Astrocyte (in vitro differentiated cells and primary cell): ENCODE data around the gene EMP1. TPM values are rescaled to one million over a fixed set of nuclear protein-coding genes. Genes with fewer than 3 reads are reported as not detected.

ENCODE experiments used
- DNase-seq: peaks from one replicate; pipeline ENCODE4 v3.0.0-alpha.2; 2010; ENCODE audit warnings: low read depth
- FAIRE-seq: peaks from 2 replicates; lab custom pipeline; 2011; peaks lifted over from hg19 to GRCh38; lab: Jason Lieb, UNC
- H2AFZ ChIP-seq: 2 replicates; pipeline ENCODE4 v1.6.0; 2012; ENCODE audit warnings: low read depth, low read length, inconsistent platforms
- H3K27ac ChIP-seq: 2 replicates; pipeline ENCODE4 v1.5.1; 2011; ENCODE audit warnings: low read depth, low read length, inconsistent platforms
- H3K27me3 ChIP-seq: 2 replicates; pipeline ENCODE4 v1.6.0; 2011; ENCODE audit warnings: low read length, inconsistent platforms; ENCODE audit not compliant: insufficient read depth
- H3K36me3 ChIP-seq: 2 replicates; pipeline ENCODE4 v1.5.1; 2011; ENCODE audit warnings: low read length, inconsistent platforms; ENCODE audit not compliant: insufficient read depth
- H3K4me1 ChIP-seq: 2 replicates; pipeline ENCODE4 v1.5.1; 2011; ENCODE audit warnings: low read length, inconsistent platforms; ENCODE audit not compliant: insufficient read depth
- H3K4me2 ChIP-seq: 2 replicates; pipeline ENCODE4 v1.6.0; 2012; ENCODE audit warnings: low read length, inconsistent platforms
- H3K4me3 ChIP-seq: 2 replicates; pipeline ENCODE4 v1.5.1; 2011; ENCODE audit warnings: low read depth, mild to moderate bottlenecking, low read length, inconsistent platforms; ENCODE audit not compliant: insufficient read depth
- H3K79me2 ChIP-seq: 2 replicates; pipeline ENCODE4 v1.6.0; 2012; ENCODE audit warnings: mild to moderate bottlenecking, low read length, inconsistent platforms; ENCODE audit not compliant: insufficient read depth
- H3K9ac ChIP-seq: 2 replicates; pipeline ENCODE4 v1.6.0; 2012; ENCODE audit warnings: mild to moderate bottlenecking, low read length, inconsistent platforms
- H3K9me3 ChIP-seq: 2 replicates; pipeline ENCODE4 v1.5.1; 2012; ENCODE audit warnings: low read depth, mild to moderate bottlenecking, low read length, inconsistent platforms; ENCODE audit not compliant: insufficient read depth
- H4K20me1 ChIP-seq: 2 replicates; pipeline ENCODE4 v1.6.0; 2012; ENCODE audit warnings: low read length, inconsistent platforms; ENCODE audit not compliant: insufficient read depth
- H3K27ac Mint-ChIP-seq: one replicate; pipeline ENCODE4 v1.8.0; 2021; ENCODE audit warnings: mild to moderate bottlenecking, mixed read lengths; ENCODE audit not compliant: unreplicated experiment
- H3K27me3 Mint-ChIP-seq: one replicate; pipeline ENCODE4 v1.8.0; 2021; ENCODE audit warnings: low read depth, mixed read lengths; ENCODE audit not compliant: unreplicated experiment
- H3K36me3 Mint-ChIP-seq: one replicate; pipeline ENCODE4 v1.8.0; 2021; ENCODE audit warnings: low read depth, mixed read lengths; ENCODE audit not compliant: unreplicated experiment
- H3K4me1 Mint-ChIP-seq: one replicate; pipeline ENCODE4 v1.8.0; 2021; ENCODE audit warnings: low read depth, mixed read lengths; ENCODE audit not compliant: unreplicated experiment
- H3K4me3 Mint-ChIP-seq: one replicate; pipeline ENCODE4 v1.8.0; 2021; ENCODE audit warnings: mild to moderate bottlenecking, moderate library complexity, mixed read lengths; ENCODE audit not compliant: unreplicated experiment
- H3K9me3 Mint-ChIP-seq: one replicate; pipeline ENCODE4 v1.8.0; 2021; ENCODE audit warnings: mild to moderate bottlenecking, mixed read lengths; ENCODE audit not compliant: unreplicated experiment
- CTCF ChIP-seq: IDR thresholded peaks from 2 replicates; pipeline ENCODE4 v1.5.1; 2011; ENCODE audit warnings: low read depth, mild to moderate bottlenecking, inconsistent platforms, low read length, moderate library complexity; ENCODE audit not compliant: insufficient read depth
- EZH2 ChIP-seq: IDR thresholded peaks from 2 replicates; pipeline ENCODE4 v1.6.1; 2012; ENCODE audit warnings: mild to moderate bottlenecking, low read length, inconsistent platforms; ENCODE audit not compliant: insufficient read depth
- total RNA-seq: library from RNA; stranded (reverse); gene quantifications from 2 replicates; pipeline ENCODE4 v1.2.1, GENCODE V29; 2021

Gene EMP1
- total RNA-seq, 1 donor from 2014 or later, result 71.7 TPM

- Histone ChIP-seq H3K4me1 (peaks cover 10% of the 10 kb centered on the region), H3K9ac (no peak overlapping the region), H4K20me1 (no peaks in the 10 kb centered on the region), H3K79me2 (no peaks in the 10 kb centered on the region), H3K27ac (no peak overlapping the region), H2AFZ (no peak overlapping the region), H3K36me3 (no peaks in the 10 kb centered on the region), H3K27me3 (no peaks in the 10 kb centered on the region), H3K9me3 (no peaks in the 10 kb centered on the region), H3K4me2 (no peak overlapping the region), H3K4me3 (no peak overlapping the region)
- Mint-ChIP-seq H3K27ac (no peak overlapping the region), H3K9me3 (peaks cover 6% of the 10 kb centered on the region), H3K36me3 (no peaks in the 10 kb centered on the region), H3K27me3 (no peaks in the 10 kb centered on the region), H3K4me1 (peaks cover 6% of the 10 kb centered on the region), H3K4me3 (no peak overlapping the region)
- TF ChIP-seq CTCF, result no peak
- TF ChIP-seq EZH2, result no peak
- DNase-seq (no peak), FAIRE-seq (no peak)
Measured at GRCh38 chr12:13247596-13247995, 51.1 kb downstream of the EMP1 start.

GRCh38 chr12:13248964-13249363, 52.4 kb downstream of the EMP1 start:
- Histone ChIP-seq H3K4me3 (no peak overlapping the region), H3K27me3 (no peaks in the 10 kb centered on the region), H3K4me2 (no peak overlapping the region), H2AFZ (no peak overlapping the region), H3K27ac (no peak overlapping the region), H3K9me3 (no peaks in the 10 kb centered on the region), H4K20me1 (no peaks in the 10 kb centered on the region), H3K9ac (no peak overlapping the region), H3K4me1 (peaks cover 10% of the 10 kb centered on the region), H3K79me2 (no peaks in the 10 kb centered on the region), H3K36me3 (no peaks in the 10 kb centered on the region)
- H3K27me3 Mint-ChIP-seq, result no peaks in the 10 kb centered on the region
- H3K27ac Mint-ChIP-seq, result no peak overlapping the region
- H3K4me3 Mint-ChIP-seq, result no peak overlapping the region
- FAIRE-seq (no peak), DNase-seq (no peak)
- peaks cover 2% of the 10 kb centered on the region for H3K9me3 Mint-ChIP-seq
- H3K36me3 Mint-ChIP-seq, result no peaks in the 10 kb centered on the region
- TF ChIP-seq EZH2, result no peak
- no peak for TF ChIP-seq CTCF
- H3K4me1 Mint-ChIP-seq, result peaks cover 6% of the 10 kb centered on the region

- Mint-ChIP-seq H3K27ac (no peak overlapping the region), H3K36me3 (no peaks in the 10 kb centered on the region), H3K4me3 (no peak overlapping the region), H3K4me1 (peaks cover 6% of the 10 kb centered on the region), H3K27me3 (no peaks in the 10 kb centered on the region), H3K9me3 (peaks cover 2% of the 10 kb centered on the region)
- Histone ChIP-seq H3K27ac (peak overlapping the region; percentile 15), H3K4me1 (peaks cover 10% of the 10 kb centered on the region), H3K4me2 (peak overlapping the region; percentile 24), H3K9me3 (no peaks in the 10 kb centered on the region), H3K79me2 (no peaks in the 10 kb centered on the region), H3K4me3 (no peak overlapping the region), H3K36me3 (no peaks in the 10 kb centered on the region), H3K27me3 (no peaks in the 10 kb centered on the region), H4K20me1 (no peaks in the 10 kb centered on the region), H2AFZ (no peak overlapping the region), H3K9ac (no peak overlapping the region)
- peak; percentile 79 for DNase-seq
- peak; percentile 41 for FAIRE-seq
- TF ChIP-seq EZH2 (no peak), CTCF (no peak)
Measured at GRCh38 chr12:13250416-13250815, 53.9 kb downstream of the EMP1 start.
